Measurements from ENCODE around the gene CASS4.
A peak's percentile ranks its signal among the peaks of the same experiment; 100 is the strongest.

The CASS4 gene

DNA sequence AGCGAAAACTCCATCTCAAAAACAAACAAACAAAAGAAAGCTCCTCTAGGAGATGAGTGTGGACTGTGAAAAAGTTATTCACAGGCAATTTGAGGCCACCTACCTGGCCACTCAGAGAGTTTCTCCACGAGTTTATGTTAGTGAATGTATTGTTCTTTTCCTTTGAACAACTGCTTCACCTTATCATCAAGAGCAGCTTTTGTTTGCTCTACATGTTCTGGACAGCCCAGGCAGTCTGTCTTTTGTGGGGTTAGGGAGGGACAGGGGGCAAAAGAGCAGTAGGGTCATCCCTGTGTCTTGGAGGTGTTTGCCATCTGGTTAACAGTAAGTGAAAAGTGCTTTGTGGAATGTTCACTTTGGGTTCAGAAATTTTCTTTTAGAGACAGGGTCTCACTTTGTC, 8.0 kb downstream of the CASS4 start:
- peaks cover 9% of the 10 kb centered on the region for H3K36me3 Mint-ChIP-seq (ENCODE audit: insufficient read depth)
- peaks cover 30 to 43% of the 10 kb centered on the region in 2 donors for H3K4me1 Mint-ChIP-seq (ENCODE audit: low read depth in 2 of 2)
- H3K27ac Mint-ChIP-seq = no peak overlapping the region
- no peaks in the 10 kb centered on the region for H3K27me3 Mint-ChIP-seq
- no peak for ATAC-seq (replicated peaks)
- H3K4me3 Mint-ChIP-seq = no peak overlapping the region
- H3K9me3 Mint-ChIP-seq = no peaks in the 10 kb centered on the region
- no peak for DNase-seq

DNA sequence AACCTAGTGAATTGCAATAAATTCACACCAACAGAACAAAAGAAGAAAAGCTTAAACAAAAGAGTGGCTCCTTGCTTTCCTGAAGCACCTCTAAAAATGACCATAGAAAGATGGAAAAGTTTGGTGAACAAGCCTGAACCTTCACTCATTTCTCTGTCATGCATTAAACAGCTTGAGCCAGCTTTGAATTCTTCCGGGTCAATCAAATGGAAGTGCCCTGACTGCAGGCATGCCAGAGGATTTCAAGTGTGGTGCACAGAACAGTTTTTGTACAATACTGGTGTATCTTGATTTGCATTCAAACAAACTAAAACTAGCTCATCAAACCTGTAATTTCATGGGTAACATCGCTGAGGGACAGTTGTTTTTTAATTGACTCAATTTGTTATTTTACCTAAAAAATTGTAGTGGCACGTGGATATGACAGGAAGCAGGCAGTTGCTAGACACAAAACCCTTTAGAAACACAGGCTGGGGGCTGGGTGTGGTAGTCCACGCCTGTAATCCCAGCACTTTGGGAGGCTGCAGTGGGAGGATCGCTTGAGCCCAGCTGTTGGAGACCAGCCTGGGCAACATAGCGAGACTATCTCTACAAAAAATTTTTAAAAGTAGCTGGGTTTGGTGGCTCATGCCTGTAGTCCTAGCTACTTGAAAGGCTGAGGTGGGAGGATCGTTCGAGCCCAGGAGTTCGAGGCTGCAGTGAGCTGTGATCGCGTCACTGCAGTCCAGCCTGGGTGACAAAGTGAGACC, 9.1 kb downstream of the CASS4 start:
- Mint-ChIP-seq H3K4me3 (peak overlapping the region; percentile 29 to 41), H3K36me3 (ENCODE audit: insufficient read depth) (peaks cover 6% of the 10 kb centered on the region), H3K4me1 (ENCODE audit: low read depth in 2 of 2) (peaks cover 30 to 40% of the 10 kb centered on the region in 2 donors), H3K27me3 (no peaks in the 10 kb centered on the region), H3K27ac (peak overlapping the region in 1 of 2 donors; percentile 38), H3K9me3 (no peaks in the 10 kb centered on the region)
- DNase-seq = no peak
- no peak for ATAC-seq (replicated peaks)

DNA sequence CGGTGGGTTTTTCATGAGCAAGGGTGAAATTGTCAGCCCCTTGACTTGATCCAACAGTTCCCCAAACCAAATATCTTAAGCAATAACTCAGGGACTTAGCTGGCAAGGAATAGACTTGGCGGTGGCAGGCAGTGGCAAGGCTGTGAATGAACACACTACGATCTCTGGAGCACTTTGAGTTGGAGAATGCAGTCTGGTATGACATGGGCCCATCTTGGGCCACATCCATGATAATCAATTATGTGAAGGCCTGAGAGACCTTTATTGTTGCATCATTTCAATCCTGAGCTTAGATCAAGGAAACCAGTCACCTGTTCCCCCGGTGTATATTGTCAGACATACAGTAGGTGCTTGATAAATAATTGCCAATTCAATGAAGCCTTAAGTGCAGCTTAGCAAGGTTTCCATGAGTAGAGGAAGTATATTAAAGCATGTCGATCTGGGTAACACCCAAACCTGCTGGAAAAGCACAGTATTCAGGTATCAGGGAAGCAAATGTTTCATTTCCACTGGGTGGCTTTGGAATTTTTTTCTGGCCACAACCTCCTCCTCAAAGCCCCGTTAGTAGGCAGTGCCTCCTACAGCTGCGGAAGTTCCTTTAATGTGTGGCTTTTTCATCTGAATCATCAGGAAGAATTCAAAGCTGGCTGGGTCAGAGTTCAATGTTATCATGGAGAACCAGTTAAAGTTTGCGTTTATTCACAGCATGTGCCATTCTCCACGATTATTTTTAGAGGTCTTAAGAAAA, 10.2 kb downstream of the CASS4 start:
- Mint-ChIP-seq H3K27me3 (no peaks in the 10 kb centered on the region), H3K36me3 (ENCODE audit: insufficient read depth) (peaks cover 3% of the 10 kb centered on the region), H3K4me3 (peak overlapping the region in 1 of 2 donors; percentile 10), H3K4me1 (ENCODE audit: low read depth in 2 of 2) (peaks cover 27 to 34% of the 10 kb centered on the region in 2 donors), H3K27ac (peak overlapping the region in 1 of 2 donors; percentile 51), H3K9me3 (no peaks in the 10 kb centered on the region)
- no peak for DNase-seq
- no peak for ATAC-seq (replicated peaks)

DNA sequence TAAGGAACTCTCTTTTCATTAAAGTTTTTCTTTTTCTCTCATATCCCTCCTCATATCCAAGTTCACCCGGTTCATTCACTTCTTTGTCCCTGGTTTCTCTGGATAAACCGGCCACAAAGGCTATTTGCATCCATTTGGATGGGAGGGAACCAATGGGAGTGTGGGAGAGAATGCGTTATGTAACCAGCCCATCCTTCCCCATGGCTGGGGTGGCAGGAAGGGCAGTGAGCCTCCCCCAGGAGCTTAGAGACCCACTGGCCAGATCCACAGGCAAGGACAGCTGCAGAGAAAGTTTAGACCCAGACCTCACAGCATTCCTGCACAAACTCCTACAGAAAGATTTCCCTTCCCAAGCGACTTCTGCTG, 10.7 kb downstream of the CASS4 start:
- Mint-ChIP-seq H3K9me3 (no peaks in the 10 kb centered on the region), H3K4me3 (no peak overlapping the region), H3K27ac (peak overlapping the region in 1 of 2 donors; percentile 51), H3K4me1 (ENCODE audit: low read depth in 2 of 2) (peaks cover 25 to 28% of the 10 kb centered on the region in 2 donors), H3K27me3 (no peaks in the 10 kb centered on the region), H3K36me3 (ENCODE audit: insufficient read depth) (peaks cover 3% of the 10 kb centered on the region)
- DNase-seq = no peak
- no peak for ATAC-seq (replicated peaks)

DNA sequence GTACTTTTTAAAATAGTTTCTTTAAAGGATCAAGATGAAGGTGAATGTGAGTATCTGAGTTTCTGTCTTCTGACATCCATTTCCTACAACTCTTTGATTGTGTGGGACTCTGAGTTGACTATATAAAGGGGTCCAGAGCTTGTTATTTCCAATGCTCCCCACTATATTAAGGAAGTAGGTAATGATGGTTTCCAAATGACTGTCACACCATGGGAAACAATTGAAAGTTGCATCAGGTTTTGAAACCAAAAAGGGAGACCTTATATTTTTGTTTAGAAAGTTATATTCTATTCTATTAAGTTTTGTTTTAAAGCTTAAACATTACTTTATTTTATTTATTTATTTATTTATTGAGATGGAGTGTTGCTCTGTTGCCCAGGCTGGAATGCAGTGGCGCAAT, 11.2 kb downstream of the CASS4 start:
- no peak overlapping the region for H3K4me3 Mint-ChIP-seq

DNA sequence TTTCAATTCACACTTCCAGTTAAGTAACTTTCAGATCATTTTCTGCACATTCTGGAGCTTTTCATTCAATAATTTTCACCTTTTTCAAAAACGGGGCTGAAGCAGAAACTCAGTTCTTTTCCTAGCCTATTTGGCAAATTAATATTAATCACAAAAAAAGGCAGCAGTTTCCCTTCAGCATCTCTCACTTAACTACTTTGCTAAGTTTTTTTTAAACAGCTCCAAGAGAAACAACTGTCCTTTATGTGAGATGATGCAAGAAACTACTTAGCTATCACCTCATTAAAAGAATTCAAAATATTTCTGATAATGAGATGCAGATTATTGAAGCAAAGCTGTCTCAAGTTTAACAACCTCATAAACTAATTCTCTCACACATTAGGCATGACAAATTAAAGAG, 11.8 kb downstream of the CASS4 start:
- DNase-seq = no peak
- H3K27me3 Mint-ChIP-seq = no peaks in the 10 kb centered on the region
- H3K36me3 Mint-ChIP-seq (ENCODE audit: insufficient read depth) = peaks cover 3% of the 10 kb centered on the region
- H3K4me1 Mint-ChIP-seq (ENCODE audit: low read depth in 2 of 2) = peaks cover 18 to 29% of the 10 kb centered on the region in 2 donors
- H3K4me3 Mint-ChIP-seq = no peak overlapping the region
- no peak overlapping the region for H3K27ac Mint-ChIP-seq
- ATAC-seq (replicated peaks) = no peak
- H3K9me3 Mint-ChIP-seq = no peaks in the 10 kb centered on the region

More for the DNA sequence above, 11.2 kb downstream of the CASS4 start:
- peak overlapping the region in 1 of 2 donors; percentile 51 for H3K27ac Mint-ChIP-seq
- no peaks in the 10 kb centered on the region for H3K9me3 Mint-ChIP-seq
- peaks cover 3% of the 10 kb centered on the region for H3K36me3 Mint-ChIP-seq (ENCODE audit: insufficient read depth)
- H3K27me3 Mint-ChIP-seq = no peaks in the 10 kb centered on the region
- H3K4me1 Mint-ChIP-seq (ENCODE audit: low read depth in 2 of 2) = peaks cover 23 to 28% of the 10 kb centered on the region in 2 donors
- DNase-seq (no peak), ATAC-seq (replicated peaks) (no peak)

DNA sequence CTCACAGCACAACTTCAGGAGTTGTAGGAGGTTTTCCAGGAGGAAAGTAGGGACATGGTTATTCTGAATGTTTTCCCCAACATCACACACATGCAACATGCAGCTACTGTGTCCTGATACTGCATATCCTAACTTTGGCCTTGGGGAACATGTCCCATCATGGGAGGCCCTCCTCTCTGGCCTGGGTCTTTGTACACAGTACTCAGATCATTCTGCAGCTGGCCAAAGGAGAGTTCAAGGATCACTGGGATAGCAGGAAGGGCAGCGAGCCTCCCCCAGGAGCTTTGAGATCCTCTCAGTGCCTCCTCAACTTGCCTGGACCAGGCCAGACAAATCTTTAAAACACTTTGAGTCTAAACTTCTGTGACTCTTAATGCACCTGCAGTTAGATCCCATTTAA, 12.9 kb downstream of the CASS4 start:
- Mint-ChIP-seq H3K9me3 (peaks cover 0 to 1% of the 10 kb centered on the region in 2 donors), H3K4me1 (ENCODE audit: low read depth in 2 of 2) (peaks cover 26 to 35% of the 10 kb centered on the region in 2 donors), H3K27ac (peak overlapping the region in 1 of 2 donors; percentile 46), H3K27me3 (no peaks in the 10 kb centered on the region), H3K4me3 (no peak overlapping the region), H3K36me3 (ENCODE audit: insufficient read depth) (peaks cover 3% of the 10 kb centered on the region)
- no peak for DNase-seq
- ATAC-seq (replicated peaks) = no peak

DNA sequence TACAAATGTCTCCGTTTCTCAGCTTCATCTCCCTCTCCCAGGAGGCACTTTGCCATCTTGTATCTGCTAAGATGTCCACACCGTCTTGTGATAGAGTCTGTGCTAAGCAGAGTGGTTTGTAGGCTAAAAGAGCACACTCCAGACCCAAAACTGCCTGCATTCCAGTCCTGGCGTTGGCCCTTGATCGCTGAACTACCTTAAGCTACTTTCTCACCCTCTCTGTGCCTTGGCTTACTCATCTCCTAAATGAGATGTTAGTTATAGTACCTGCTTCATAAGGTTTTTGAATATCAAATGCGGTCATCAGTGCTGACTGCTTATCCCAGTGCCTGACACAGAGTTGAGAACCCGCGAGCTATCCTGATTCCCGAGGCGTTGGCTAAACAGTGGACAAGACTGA, 14.0 kb downstream of the CASS4 start:
- H3K4me3 Mint-ChIP-seq = no peak overlapping the region
- peaks cover 0 to 1% of the 10 kb centered on the region in 2 donors for H3K9me3 Mint-ChIP-seq
- ATAC-seq (replicated peaks) (no peak), DNase-seq (no peak)
- no peaks in the 10 kb centered on the region for H3K27me3 Mint-ChIP-seq
- peaks cover 3% of the 10 kb centered on the region for H3K36me3 Mint-ChIP-seq (ENCODE audit: insufficient read depth)
- H3K27ac Mint-ChIP-seq = no peak overlapping the region
- peaks cover 25 to 37% of the 10 kb centered on the region in 2 donors for H3K4me1 Mint-ChIP-seq (ENCODE audit: low read depth in 2 of 2)

DNA sequence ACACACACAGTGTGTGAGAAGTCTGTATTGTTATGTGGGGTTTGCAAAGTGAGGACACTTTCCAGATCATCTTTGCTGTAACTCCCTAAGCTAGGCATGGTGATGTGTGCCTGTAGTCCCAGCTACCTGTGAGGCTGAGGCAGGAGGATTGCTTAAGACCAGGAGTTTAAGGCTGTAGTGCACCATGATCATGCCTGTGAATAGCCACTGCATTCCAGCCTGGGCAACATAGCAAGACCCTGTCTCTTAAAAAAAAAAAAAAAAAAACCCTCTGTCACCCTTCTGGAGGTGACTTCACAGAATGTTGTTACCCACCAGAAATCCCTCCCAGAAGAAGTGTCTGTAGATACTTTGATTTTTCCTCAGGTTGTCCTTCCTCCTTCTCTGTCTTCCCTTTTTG, 14.9 kb downstream of the CASS4 start:
- no peak for DNase-seq
- Mint-ChIP-seq H3K4me1 (ENCODE audit: low read depth in 2 of 2) (peaks cover 20 to 32% of the 10 kb centered on the region in 2 donors), H3K4me3 (no peak overlapping the region), H3K27me3 (no peaks in the 10 kb centered on the region), H3K27ac (peak overlapping the region in 1 of 2 donors; percentile 56), H3K9me3 (peaks cover 0 to 1% of the 10 kb centered on the region in 2 donors), H3K36me3 (ENCODE audit: insufficient read depth) (peaks cover 3% of the 10 kb centered on the region)
- no peak for ATAC-seq (replicated peaks)

DNA sequence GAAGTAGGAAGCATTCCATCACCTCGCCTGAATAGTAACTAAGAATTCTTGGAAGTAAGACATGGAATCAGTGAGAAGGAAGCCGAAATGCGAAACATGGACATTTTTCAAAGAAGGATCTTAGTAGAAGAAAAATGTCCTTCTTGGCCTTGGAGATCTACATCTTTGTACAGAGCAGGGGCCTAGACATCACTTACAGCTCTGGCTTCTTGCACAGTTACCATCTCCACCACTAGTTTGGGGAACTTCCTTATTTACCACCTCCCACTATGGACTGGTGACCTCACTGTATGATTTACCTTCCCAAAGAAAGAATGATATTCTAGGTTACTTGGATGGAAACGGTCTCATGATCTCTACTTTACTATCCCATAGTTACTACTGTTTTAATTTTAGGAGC, 15.7 kb downstream of the CASS4 start:
- DNase-seq (no peak), ATAC-seq (replicated peaks) (no peak)
- peak overlapping the region; percentile 56 to 65 for H3K27ac Mint-ChIP-seq
- H3K9me3 Mint-ChIP-seq = peaks cover 0 to 1% of the 10 kb centered on the region in 2 donors
- H3K27me3 Mint-ChIP-seq = no peaks in the 10 kb centered on the region
- H3K36me3 Mint-ChIP-seq (ENCODE audit: insufficient read depth) = peaks cover 3% of the 10 kb centered on the region
- peaks cover 20 to 25% of the 10 kb centered on the region in 2 donors for H3K4me1 Mint-ChIP-seq (ENCODE audit: low read depth in 2 of 2)
- H3K4me3 Mint-ChIP-seq = peak overlapping the region in 1 of 2 donors; percentile 15

DNA sequence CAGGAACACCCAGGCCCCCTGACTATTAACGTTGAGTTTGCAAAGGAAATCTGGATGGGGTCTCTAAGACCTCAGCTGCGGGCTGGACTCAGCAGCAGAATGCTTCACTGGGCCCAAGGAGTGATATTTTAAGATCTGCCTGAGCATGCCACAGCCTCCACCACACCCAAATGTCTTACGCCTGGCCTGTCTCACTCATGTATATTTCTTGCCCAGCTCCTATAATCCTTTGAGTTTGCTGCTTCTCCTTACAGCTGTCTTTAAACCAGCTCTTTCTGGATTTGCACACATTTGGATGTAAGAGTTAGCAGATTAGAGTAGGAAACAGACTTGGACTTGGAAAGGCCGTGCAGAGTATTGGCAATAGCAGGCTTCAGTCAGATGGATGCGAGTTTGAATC, 16.4 kb downstream of the CASS4 start:
- ATAC-seq (replicated peaks) (no peak), DNase-seq (no peak)
- Mint-ChIP-seq H3K9me3 (peaks cover 0 to 1% of the 10 kb centered on the region in 2 donors), H3K27me3 (no peaks in the 10 kb centered on the region), H3K36me3 (ENCODE audit: insufficient read depth) (peaks cover 3% of the 10 kb centered on the region), H3K4me1 (ENCODE audit: low read depth in 2 of 2) (peaks cover 25 to 30% of the 10 kb centered on the region in 2 donors), H3K4me3 (peak overlapping the region in 1 of 2 donors; percentile 51), H3K27ac (peak overlapping the region; percentile 56 to 65)

DNA sequence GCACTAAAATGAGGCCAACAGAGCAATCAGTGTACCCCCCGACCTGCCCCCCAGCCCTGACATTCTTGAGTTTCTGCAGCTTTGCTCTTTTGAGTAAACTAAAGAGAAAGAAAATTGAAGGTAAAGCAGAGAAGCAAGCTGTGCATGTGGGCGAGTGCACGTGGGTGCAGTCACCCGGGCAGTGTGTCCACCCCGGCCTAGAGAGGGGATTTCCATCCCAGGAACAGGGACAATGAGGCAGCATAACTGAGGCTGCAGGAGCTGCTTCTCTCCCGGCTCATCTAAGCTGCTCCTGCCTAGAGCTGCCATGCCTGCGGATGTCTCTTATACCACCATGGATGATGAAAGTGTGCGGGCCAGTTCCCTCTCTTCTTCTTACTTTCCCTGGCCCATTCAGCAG, 16.8 kb downstream of the CASS4 start:
- no peaks in the 10 kb centered on the region for H3K27me3 Mint-ChIP-seq
- peaks cover 30 to 34% of the 10 kb centered on the region in 2 donors for H3K4me1 Mint-ChIP-seq (ENCODE audit: low read depth in 2 of 2)
- H3K36me3 Mint-ChIP-seq (ENCODE audit: insufficient read depth) = peaks cover 3% of the 10 kb centered on the region
- peaks cover 0 to 1% of the 10 kb centered on the region in 2 donors for H3K9me3 Mint-ChIP-seq
- H3K27ac Mint-ChIP-seq = peak overlapping the region; percentile 65 to 86
- DNase-seq (no peak), ATAC-seq (replicated peaks) (no peak)
- H3K4me3 Mint-ChIP-seq = peak overlapping the region; percentile 51 to 85

DNA sequence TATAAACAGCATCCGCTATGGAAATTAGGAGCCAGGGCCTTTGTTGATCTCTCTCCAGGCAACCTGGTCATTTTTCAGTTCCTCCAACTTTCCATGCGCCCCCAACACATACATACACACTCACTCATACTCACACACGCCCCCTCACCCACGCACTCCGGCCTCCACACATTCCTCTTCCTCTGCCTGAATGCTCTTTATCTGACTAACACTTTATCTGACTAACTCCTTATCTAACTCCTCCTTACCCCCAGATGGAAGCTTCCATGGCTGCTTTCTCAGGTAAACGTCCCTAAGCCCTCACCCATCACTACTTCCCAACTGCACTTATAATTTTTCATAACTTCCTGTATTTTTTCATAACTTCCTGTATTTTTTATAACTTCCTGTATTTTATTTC, 17.4 kb downstream of the CASS4 start:
- no peak for DNase-seq
- Mint-ChIP-seq H3K9me3 (peaks cover 0 to 1% of the 10 kb centered on the region in 2 donors), H3K27ac (peak overlapping the region; percentile 65 to 86), H3K36me3 (ENCODE audit: insufficient read depth) (no peaks in the 10 kb centered on the region), H3K27me3 (no peaks in the 10 kb centered on the region), H3K4me3 (peak overlapping the region; percentile 51 to 85), H3K4me1 (ENCODE audit: low read depth in 2 of 2) (peaks cover 33 to 36% of the 10 kb centered on the region in 2 donors)
- ATAC-seq (replicated peaks) = peak; percentile 23

DNA sequence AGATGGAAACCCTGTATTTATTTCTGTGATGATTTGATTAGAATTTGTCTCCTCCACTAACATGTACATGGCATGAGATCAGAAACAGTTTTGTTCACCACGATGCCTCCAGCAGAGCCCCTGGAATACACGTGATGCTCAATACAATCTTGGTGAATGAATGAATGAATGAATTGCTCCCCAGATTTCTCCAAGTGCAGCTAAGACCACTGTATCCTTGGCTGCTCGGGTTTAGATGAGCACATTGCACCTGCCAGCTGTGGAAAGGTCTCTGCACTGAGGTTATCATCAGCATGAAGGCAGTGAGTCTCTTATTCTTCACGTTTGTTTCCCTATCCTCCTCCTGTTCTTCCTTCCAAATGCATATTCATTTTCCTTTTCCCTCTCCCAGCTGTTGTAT, 17.9 kb downstream of the CASS4 start:
- Mint-ChIP-seq H3K9me3 (peaks cover 0 to 1% of the 10 kb centered on the region in 2 donors), H3K4me3 (peak overlapping the region; percentile 51 to 85), H3K4me1 (ENCODE audit: low read depth in 2 of 2) (peaks cover 34 to 36% of the 10 kb centered on the region in 2 donors)

More for the DNA sequence above, 17.9 kb downstream of the CASS4 start:
- Mint-ChIP-seq H3K36me3 (ENCODE audit: insufficient read depth) (no peaks in the 10 kb centered on the region), H3K27me3 (no peaks in the 10 kb centered on the region), H3K27ac (peak overlapping the region; percentile 65 to 86)
- ATAC-seq (replicated peaks) (peak; percentile 9), DNase-seq (no peak)

Data from effector memory CD8-positive, alpha-beta T cell (primary cell).